ENCODE results near the gene LTBP2.

LTBP2 gene

DNA sequence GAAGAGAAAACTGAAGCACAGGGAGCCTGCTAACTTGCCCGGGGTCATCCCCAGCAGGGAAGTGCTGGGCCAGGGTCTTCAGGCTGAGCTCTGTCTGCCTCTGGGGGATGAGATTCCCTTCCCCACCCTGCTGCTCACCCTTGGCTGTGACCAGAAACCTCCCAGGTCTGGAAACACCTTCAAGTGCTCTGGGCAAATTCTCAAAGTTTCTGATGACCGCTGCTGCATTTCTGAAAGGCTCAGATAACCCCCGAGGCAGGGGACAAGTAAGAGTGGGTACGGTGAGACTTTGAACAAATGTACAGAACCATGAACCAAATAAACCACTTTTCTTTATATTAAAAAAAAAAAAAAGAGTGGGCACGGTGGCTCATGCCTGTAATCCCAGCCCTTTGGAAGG is 41.3 kb downstream of the LTBP2 start:
- Histone ChIP-seq H3K27ac (ENCODE audit: extremely low read depth, low read depth, low read length) (no peak overlapping the region), H3K36me3 (ENCODE audit: control insufficient read depth in 2 of 2, insufficient read depth in 1 of 2, low read length in 2 of 2) (no peaks in the 10 kb centered on the region), H3K9me3 (ENCODE audit: control insufficient read depth, insufficient read depth, low read depth, low read length) (no peaks in the 10 kb centered on the region), H3K4me3 (ENCODE audit: low read depth, low read length) (no peak overlapping the region), H3K4me1 (ENCODE audit: control insufficient read depth, insufficient read depth, low read length) (peaks cover 16% of the 10 kb centered on the region)
- TF ChIP-seq YY1 (tag by site-specific recombination; IDR thresholded peaks at IDR 0.05) (no peak), GLIS2 (tag by site-specific recombination; IDR thresholded peaks at IDR 0.05) (no peak), ZNF792 (tag by site-specific recombination; IDR thresholded peaks at IDR 0.05) (no peak), ZNF184 (tag by site-specific recombination; IDR thresholded peaks at IDR 0.05) (no peak), SCRT1 (tag by site-specific recombination; IDR thresholded peaks at IDR 0.05; ENCODE audit: borderline replicate concordance) (no peak), ZNF404 (tag by site-specific recombination; IDR thresholded peaks at IDR 0.05) (no peak)
- TF ChIP-seq, protein P1, sequence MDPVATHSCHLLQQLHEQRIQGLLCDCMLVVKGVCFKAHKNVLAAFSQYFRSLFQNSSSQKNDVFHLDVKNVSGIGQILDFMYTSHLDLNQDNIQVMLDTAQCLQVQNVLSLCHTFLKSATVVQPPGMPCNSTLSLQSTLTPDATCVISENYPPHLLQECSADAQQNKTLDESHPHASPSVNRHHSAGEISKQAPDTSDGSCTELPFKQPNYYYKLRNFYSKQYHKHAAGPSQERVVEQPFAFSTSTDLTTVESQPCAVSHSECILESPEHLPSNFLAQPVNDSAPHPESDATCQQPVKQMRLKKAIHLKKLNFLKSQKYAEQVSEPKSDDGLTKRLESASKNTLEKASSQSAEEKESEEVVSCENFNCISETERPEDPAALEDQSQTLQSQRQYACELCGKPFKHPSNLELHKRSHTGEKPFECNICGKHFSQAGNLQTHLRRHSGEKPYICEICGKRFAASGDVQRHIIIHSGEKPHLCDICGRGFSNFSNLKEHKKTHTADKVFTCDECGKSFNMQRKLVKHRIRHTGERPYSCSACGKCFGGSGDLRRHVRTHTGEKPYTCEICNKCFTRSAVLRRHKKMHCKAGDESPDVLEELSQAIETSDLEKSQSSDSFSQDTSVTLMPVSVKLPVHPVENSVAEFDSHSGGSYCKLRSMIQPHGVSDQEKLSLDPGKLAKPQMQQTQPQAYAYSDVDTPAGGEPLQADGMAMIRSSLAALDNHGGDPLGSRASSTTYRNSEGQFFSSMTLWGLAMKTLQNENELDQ (tag by site-specific recombination; IDR thresholded peaks at IDR 0.05; ENCODE audit: low read depth) = no peak
- TF ChIP-seq, protein P2, sequence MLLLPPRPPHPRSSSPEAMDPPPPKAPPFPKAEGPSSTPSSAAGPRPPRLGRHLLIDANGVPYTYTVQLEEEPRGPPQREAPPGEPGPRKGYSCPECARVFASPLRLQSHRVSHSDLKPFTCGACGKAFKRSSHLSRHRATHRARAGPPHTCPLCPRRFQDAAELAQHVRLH (tag by site-specific recombination; IDR thresholded peaks at IDR 0.05) = no peak
- TF ChIP-seq, protein P3, sequence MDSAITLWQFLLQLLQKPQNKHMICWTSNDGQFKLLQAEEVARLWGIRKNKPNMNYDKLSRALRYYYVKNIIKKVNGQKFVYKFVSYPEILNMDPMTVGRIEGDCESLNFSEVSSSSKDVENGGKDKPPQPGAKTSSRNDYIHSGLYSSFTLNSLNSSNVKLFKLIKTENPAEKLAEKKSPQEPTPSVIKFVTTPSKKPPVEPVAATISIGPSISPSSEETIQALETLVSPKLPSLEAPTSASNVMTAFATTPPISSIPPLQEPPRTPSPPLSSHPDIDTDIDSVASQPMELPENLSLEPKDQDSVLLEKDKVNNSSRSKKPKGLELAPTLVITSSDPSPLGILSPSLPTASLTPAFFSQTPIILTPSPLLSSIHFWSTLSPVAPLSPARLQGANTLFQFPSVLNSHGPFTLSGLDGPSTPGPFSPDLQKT (IDR thresholded peaks at IDR 0.05; ENCODE audit: borderline replicate concordance, low read depth, low read length) = no peak
- ChIA-PET POLR2A (interaction anchor here (0.5 kb wide), 1 partner anchor 247 kb away, joined by 5 read pairs; no protein-coding TSS in a partner anchor), CTCF (interaction anchor here (3.6 kb wide), 1 partner anchor 42 kb away, joined by 18 read pairs; the partner anchor contains the start of gene LTBP2)

DNA sequence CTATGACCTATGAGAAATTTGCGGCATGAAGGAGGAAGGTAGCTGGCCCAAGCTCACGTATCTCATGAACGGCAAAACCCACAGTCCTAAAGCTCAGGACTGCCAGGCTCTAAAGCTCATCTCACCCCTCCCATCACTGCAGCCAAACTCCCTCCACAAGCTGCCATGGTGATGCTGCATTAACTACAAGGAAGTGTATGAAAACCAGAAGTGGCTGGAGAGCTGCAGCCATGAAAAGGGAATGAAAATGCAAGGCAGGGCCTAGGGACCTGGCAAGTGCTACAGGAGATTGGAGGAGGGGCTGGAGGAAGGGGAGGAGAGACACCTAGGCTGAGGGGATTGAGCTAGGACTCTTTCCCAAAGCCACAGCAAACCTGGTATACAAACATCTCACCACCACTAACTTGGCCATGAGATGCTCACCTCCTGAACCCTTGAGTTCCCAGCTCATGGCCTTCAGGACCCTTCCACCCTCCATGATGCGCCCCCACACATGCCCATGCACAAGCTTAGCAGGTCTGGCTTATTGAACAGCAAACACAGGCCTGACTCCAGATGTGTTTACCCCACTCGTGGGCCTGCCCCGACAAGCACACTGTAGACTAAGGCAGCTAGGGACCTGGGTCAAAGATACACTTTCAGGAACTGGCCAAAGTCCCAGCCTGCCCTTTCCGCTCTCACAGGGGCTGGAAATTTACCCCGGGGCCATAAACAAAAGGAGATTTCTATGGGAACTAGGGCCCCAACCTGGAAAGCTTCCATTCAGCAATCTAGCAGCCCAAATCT is 42.0 kb downstream of the LTBP2 start:
- CTCF ChIA-PET = no interaction called here

More for the DNA sequence above, 42.0 kb downstream of the LTBP2 start:
- Histone ChIP-seq H3K9me3 (ENCODE audit: control insufficient read depth, insufficient read depth, low read depth, low read length) (no peaks in the 10 kb centered on the region), H3K36me3 (ENCODE audit: control insufficient read depth in 2 of 2, insufficient read depth in 1 of 2, low read length in 2 of 2) (no peaks in the 10 kb centered on the region), H3K4me1 (ENCODE audit: control insufficient read depth, insufficient read depth, low read length) (peaks cover 16% of the 10 kb centered on the region), H3K4me3 (ENCODE audit: low read depth, low read length) (no peak overlapping the region), H3K27ac (ENCODE audit: extremely low read depth, low read depth, low read length) (no peak overlapping the region)
- TF ChIP-seq, protein P4, sequence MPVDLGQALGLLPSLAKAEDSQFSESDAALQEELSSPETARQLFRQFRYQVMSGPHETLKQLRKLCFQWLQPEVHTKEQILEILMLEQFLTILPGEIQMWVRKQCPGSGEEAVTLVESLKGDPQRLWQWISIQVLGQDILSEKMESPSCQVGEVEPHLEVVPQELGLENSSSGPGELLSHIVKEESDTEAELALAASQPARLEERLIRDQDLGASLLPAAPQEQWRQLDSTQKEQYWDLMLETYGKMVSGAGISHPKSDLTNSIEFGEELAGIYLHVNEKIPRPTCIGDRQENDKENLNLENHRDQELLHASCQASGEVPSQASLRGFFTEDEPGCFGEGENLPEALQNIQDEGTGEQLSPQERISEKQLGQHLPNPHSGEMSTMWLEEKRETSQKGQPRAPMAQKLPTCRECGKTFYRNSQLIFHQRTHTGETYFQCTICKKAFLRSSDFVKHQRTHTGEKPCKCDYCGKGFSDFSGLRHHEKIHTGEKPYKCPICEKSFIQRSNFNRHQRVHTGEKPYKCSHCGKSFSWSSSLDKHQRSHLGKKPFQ (tag by site-specific recombination; IDR thresholded peaks at IDR 0.05) = no peak
- TF ChIP-seq, protein P5, sequence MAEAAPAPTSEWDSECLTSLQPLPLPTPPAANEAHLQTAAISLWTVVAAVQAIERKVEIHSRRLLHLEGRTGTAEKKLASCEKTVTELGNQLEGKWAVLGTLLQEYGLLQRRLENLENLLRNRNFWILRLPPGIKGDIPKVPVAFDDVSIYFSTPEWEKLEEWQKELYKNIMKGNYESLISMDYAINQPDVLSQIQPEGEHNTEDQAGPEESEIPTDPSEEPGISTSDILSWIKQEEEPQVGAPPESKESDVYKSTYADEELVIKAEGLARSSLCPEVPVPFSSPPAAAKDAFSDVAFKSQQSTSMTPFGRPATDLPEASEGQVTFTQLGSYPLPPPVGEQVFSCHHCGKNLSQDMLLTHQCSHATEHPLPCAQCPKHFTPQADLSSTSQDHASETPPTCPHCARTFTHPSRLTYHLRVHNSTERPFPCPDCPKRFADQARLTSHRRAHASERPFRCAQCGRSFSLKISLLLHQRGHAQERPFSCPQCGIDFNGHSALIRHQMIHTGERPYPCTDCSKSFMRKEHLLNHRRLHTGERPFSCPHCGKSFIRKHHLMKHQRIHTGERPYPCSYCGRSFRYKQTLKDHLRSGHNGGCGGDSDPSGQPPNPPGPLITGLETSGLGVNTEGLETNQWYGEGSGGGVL (tag by site-specific recombination; IDR thresholded peaks at IDR 0.05) = peak; percentile 31; the same call in 1 of the 2 replicates
- no peak for TF ChIP-seq ZBTB1 (tag by site-specific recombination; IDR thresholded peaks at IDR 0.05)
- no peak for TF ChIP-seq ZNF677 (tag by site-specific recombination; IDR thresholded peaks at IDR 0.05)
- no peak for TF ChIP-seq ZNF19 (tag by site-specific recombination; IDR thresholded peaks at IDR 0.05; ENCODE audit: low read depth)
- peak; percentile 99 for TF ChIP-seq ZBTB48 (tag by site-specific recombination; IDR thresholded peaks at IDR 0.05)
- POLR2A ChIA-PET = interaction anchor here (1.0 kb wide), 1 partner anchor 29 kb away, joined by 3 read pairs; no protein-coding TSS in a partner anchor
